Stimulated activated CD4-positive, alpha-beta T cell treated with anti-CD3 and anti-CD28 coated beads, Interleukin-1b, Interleukin-23, amount 100 ng/mL, for 1 hour (primary cell): ENCODE data around the gene CRYBG1.

Experiments used
- DNase-seq, 2 donors: peaks; one replicate each; pipeline ENCODE4 v3.0.0-alpha.2; 2020; ENCODE audit warnings: low read depth in 2 of 2

The CRYBG1 gene

GRCh38 chr6:106458021-106458986 lies 97.8 kb downstream of the CRYBG1 start:
- DNase-seq = no peak

- no peak for DNase-seq
These were observed 100.0 kb downstream of the CRYBG1 start for GRCh38 chr6:106460481-106460880.

- DNase-seq = no peak
These were observed 100.6 kb downstream of the CRYBG1 start for GRCh38 chr6:106461084-106461483.

- DNase-seq = no peak
These were observed 102.5 kb downstream of the CRYBG1 start for GRCh38 chr6:106462923-106463557.

GRCh38 chr6:106466211-106466610 lies 105.7 kb downstream of the CRYBG1 start:
- DNase-seq = no peak

- no peak for DNase-seq
These were observed 108.4 kb downstream of the CRYBG1 start for GRCh38 chr6:106468935-106469334.

GRCh38 chr6:106469882-106470281 lies 109.4 kb downstream of the CRYBG1 start:
- DNase-seq = no peak

- no peak for DNase-seq
These were observed 109.8 kb downstream of the CRYBG1 start for GRCh38 chr6:106470316-106470715.

- DNase-seq = no peak
These were observed 110.3 kb downstream of the CRYBG1 start for GRCh38 chr6:106470811-106471210.

GRCh38 chr6:106473812-106474211 lies 113.3 kb downstream of the CRYBG1 start:
- no peak for DNase-seq

- DNase-seq = no peak
These were observed 113.9 kb downstream of the CRYBG1 start for GRCh38 chr6:106474466-106474865.

GRCh38 chr6:106475284-106475683 lies 114.8 kb downstream of the CRYBG1 start:
- no peak for DNase-seq

GRCh38 chr6:106476331-106477105 lies 116.0 kb downstream of the CRYBG1 start:
- DNase-seq = no peak

GRCh38 chr6:106477146-106477545 lies 116.6 kb downstream of the CRYBG1 start:
- DNase-seq = no peak

GRCh38 chr6:106477790-106478189 lies 117.3 kb downstream of the CRYBG1 start:
- no peak for DNase-seq

- DNase-seq = no peak
These were observed 125.7 kb downstream of the CRYBG1 start for GRCh38 chr6:106486236-106486635.

GRCh38 chr6:106488494-106489370 lies 128.2 kb downstream of the CRYBG1 start:
- no peak for DNase-seq

- no peak for DNase-seq
These were observed 129.5 kb downstream of the CRYBG1 start for GRCh38 chr6:106490030-106490429.

- DNase-seq = no peak
These were observed 129.9 kb downstream of the CRYBG1 start for GRCh38 chr6:106490436-106490835.

- DNase-seq = no peak
These were observed 130.5 kb downstream of the CRYBG1 start for GRCh38 chr6:106490974-106491373.

- no peak for DNase-seq
These were observed 134.5 kb downstream of the CRYBG1 start for GRCh38 chr6:106495014-106495413.
